ENCODE results near the gene TXNRD3. TPM values are rescaled to one million over a fixed set of nuclear protein-coding genes. Genes with fewer than 3 reads are reported as not detected.

Gene TXNRD3
- total and polyA plus RNA-seq, 12 donors, result 6.8 to 20.8 (median 10.6) TPM

DNA sequence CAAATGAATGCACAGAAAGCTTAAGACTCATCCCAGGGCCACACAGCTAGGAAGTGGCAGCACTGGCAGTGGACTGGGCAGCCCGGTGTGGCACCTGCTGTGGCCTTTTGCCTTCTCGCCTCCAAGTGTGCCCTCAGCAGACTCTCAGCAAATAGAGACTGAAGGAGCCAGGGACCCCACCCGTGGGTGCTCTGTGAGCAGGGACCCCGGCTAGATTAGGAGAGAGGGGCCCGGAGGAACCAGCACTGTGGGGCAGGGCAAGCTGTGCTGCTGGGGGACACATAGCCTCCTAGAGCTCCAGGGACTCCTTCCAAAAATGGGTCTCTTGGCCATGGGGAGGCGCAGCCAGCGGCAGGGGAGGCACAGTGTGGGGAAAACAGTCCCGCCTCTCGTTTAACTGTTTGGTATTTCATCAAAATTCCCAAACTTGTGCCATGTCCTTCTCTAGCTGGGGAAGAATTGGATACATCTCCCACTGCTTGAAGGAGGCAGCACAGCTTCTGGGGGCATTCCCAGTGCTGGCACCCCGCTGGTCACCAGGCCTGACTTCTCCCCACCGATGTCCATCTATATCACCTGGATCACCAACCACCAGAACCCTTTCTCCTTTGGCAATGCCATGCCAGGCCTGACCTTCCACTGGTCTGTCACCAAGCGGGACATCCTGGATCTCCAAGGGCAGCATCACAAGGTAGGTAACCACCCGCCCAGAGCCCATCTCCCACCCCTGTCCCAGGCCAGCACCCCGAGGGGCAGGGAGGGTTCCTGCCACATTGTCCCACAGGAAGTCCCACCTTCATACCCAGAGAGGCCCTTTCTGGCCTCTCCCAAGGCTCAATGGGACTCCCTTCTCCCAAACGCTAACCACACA lies 12.0 kb upstream of the TXNRD3 start:
- Histone ChIP-seq H3K27ac (no peak overlapping the region), H3K4me3 (no peak overlapping the region), H3K27me3 (peaks cover 9% of the 10 kb centered on the region), H3K9me3 (replicated peaks in 1 of 3) (no peaks in the 10 kb centered on the region), H3K36me3 (replicated peaks in 1 of 2) (no peaks in the 10 kb centered on the region), H3K4me1 (replicated peaks in 1 of 2) (no peaks in the 10 kb centered on the region)
- TF ChIP-seq POLR2A (IDR thresholded peaks at IDR 0.05), result no peak
- TF ChIP-seq, protein P1, sequence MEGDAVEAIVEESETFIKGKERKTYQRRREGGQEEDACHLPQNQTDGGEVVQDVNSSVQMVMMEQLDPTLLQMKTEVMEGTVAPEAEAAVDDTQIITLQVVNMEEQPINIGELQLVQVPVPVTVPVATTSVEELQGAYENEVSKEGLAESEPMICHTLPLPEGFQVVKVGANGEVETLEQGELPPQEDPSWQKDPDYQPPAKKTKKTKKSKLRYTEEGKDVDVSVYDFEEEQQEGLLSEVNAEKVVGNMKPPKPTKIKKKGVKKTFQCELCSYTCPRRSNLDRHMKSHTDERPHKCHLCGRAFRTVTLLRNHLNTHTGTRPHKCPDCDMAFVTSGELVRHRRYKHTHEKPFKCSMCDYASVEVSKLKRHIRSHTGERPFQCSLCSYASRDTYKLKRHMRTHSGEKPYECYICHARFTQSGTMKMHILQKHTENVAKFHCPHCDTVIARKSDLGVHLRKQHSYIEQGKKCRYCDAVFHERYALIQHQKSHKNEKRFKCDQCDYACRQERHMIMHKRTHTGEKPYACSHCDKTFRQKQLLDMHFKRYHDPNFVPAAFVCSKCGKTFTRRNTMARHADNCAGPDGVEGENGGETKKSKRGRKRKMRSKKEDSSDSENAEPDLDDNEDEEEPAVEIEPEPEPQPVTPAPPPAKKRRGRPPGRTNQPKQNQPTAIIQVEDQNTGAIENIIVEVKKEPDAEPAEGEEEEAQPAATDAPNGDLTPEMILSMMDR (IDR thresholded peaks at IDR 0.05), result no peak
- intact Hi-C loops (cut with DNase I), result no loop called here
- WGBS, 4 donors, result 88 to 91% (median 89%) methylated on average over 11 to 15 of the region's 15 CpGs
- DNase-seq, result no peak

DNA sequence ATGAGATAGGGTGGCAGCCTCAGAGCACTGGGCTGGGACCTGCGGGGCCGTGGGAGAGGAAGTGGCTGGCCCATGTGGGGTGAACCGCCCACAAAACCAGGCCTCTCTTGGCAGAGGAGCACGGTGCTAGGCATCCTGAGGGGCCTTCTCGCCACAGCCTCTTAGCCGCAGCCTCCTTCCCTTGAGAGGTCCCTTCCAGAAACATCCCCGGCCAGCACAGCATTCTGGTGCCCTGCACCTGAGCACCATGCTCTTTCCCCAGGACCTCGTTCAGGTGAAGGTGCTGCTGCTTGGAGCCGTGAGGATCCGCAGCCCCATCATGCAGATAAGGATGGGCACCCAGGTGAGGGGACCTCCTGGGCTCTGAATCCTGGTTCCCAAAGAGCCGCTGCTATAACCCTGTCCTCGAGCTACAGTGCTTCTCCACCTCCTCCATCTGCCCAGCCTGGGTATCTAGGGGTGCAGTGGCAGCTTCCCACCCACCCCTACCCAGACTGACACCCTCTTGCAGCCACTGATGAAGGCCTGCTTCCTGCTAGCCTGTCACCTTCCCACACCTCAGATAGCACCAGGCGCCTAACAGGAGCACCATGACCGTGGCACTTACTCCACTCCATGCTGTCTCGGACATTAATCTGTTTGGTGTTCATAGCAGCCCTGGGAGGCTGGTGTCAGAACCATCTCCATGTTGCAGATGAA lies 11.2 kb upstream of the TXNRD3 start:
- Histone ChIP-seq H3K27me3 (peaks cover 9% of the 10 kb centered on the region), H3K36me3 (replicated peaks in 1 of 2) (no peaks in the 10 kb centered on the region), H3K4me3 (no peak overlapping the region), H3K9me3 (replicated peaks in 1 of 3) (no peaks in the 10 kb centered on the region), H3K4me1 (replicated peaks in 1 of 2) (no peaks in the 10 kb centered on the region), H3K27ac (no peak overlapping the region)
- no peak for TF ChIP-seq POLR2A (IDR thresholded peaks at IDR 0.05)
- TF ChIP-seq, protein P1 (IDR thresholded peaks at IDR 0.05), result no peak
- DNase-seq, result peak in 1 of 7 donors; percentile 41
- 77 to 92% (median 86%) methylated on average over 10 to 15 of the region's 15 CpGs for WGBS, 4 donors
- intact Hi-C loops (cut with DNase I), result no loop called here

DNA sequence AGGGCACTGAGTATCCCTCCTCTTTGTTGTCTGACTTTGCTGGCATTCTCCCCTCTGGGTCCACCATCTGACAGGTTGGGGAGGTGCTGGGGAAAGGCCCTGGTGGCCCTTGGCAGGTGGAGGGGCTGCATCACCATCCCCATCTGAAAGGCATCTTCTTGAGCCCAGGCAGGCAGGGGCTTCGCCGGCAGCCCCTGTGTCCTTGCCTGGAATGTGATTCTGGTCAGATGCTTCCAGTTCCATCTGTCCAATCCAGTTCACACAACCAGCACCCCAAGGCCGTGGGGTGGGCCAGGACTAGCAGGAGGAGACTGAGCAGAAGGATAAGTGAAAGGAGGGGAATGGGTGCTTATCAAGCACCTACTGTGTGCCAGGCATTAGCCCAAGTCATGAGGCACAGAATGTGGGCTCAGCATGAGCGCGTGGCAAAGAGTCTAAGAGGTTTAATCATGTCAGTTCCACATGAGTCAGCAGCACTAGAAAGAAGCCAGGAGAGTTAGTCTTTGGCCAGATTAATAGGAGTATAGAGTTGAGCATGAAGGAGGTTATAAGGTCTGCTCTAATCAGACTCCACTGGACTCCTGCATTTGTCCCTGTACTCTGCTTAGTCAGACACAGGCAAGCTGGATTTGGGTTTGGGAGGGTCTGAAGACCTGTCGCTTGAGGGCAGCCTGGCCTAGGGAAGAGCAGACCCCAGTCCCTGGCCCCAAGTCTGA lies 10.5 kb upstream of the TXNRD3 start:
- Histone ChIP-seq H3K4me1 (replicated peaks in 1 of 2) (no peaks in the 10 kb centered on the region), H3K36me3 (replicated peaks in 1 of 2) (no peaks in the 10 kb centered on the region), H3K27me3 (peaks cover 9% of the 10 kb centered on the region), H3K9me3 (replicated peaks in 1 of 3) (no peaks in the 10 kb centered on the region), H3K27ac (no peak overlapping the region), H3K4me3 (no peak overlapping the region)
- DNase-seq, result no peak
- 72 to 83% (median 75%) methylated on average over 3 to 6 of the region's 6 CpGs for WGBS, 4 donors
- intact Hi-C loops (cut with DNase I), result no loop called here
- no peak for TF ChIP-seq POLR2A (IDR thresholded peaks at IDR 0.05)
- TF ChIP-seq, protein P1 (IDR thresholded peaks at IDR 0.05), result no peak

Data from adrenal gland (tissue), 12 donors.